HCT116 (cell line): ENCODE measurements around the gene TAF6. TPM values are rescaled to one million over a fixed set of nuclear protein-coding genes. Genes with fewer than 3 reads are reported as not detected.
A peak's percentile ranks its signal among the peaks of the same experiment; 100 is the strongest.

Experiments
- ATAC-seq: fragments of 200-7000 bp; cut with Tn5 transposase; 2 replicates; pipeline ENCODE4 v1.9.1; 2020; ENCODE audit warnings: mild to moderate bottlenecking, moderate library complexity
- BruUV-seq: library from RNA; stranded (reverse); fragments of 400-500 nt; replicated peaks from 2 replicates; lab custom pipeline; 2021; lab: Mats Ljungman, UMichigan
- CTCF ChIA-PET: fragments of 300-600 bp; sonication (Branson Sonifier 250); formaldehyde crosslinking; loops from one replicate; lab custom pipeline; 2021; ENCODE audit warnings: antibody characterized with exemption; lab: Charles Lee
- POLR2A ChIA-PET: fragments of 300-600, 350-600 bp; sonication (Branson Sonifier 250); formaldehyde crosslinking; loops from one replicate; lab custom pipeline; 2021; ENCODE audit warnings: antibody characterized with exemption; lab: Charles Lee
- RAD21 ChIA-PET, 2 experiments: fragments of 300-600 bp; sonication (Branson Sonifier 250); formaldehyde crosslinking; loops; one replicate each; lab custom pipeline; 2023; ENCODE audit warnings: low total read pairs in 2 of 2; ENCODE audit not compliant: uncharacterized antibody in 2 of 2, unreplicated experiment in 2 of 2, low non-redundant PET in 1 of 2; lab: Charles Lee
- DNase-seq: peaks from one replicate; pipeline ENCODE4 v3.0.0-alpha.2; 2010; ENCODE audit warnings: low read depth, low spot score
- H2AFZ ChIP-seq: fragments of 200-600 bp; shearing (Covaris generic), sonication (generic); 2 replicates; pipeline ENCODE4 v1.6.1; 2017; ENCODE audit warnings: low read depth, mixed run types, mixed read lengths, antibody characterized with exemption, low read length; ENCODE audit not compliant: poor library complexity, severe bottlenecking
- H3K27ac ChIP-seq: 2 replicates; pipeline ENCODE4 v1.5.1; 2012; ENCODE audit warnings: low read depth, low read length
- H3K27me3 ChIP-seq: fragments of 200-600 bp; sonication (generic); 2 replicates; pipeline ENCODE4 v1.6.1; 2016; ENCODE audit warnings: mixed run types, low read length, mixed read lengths; ENCODE audit not compliant: insufficient read depth
- H3K36me3 ChIP-seq, 2 experiments: fragments of 200-500 bp in 1 of 2; fragments of 200-600 bp in 1 of 2; sonication (Bioruptor generic) in 1 of 2; sonication (generic) in 1 of 2; 2 replicates each; pipeline versions ENCODE4 v1.5.1 to v1.6.1; 2014 to 2016; ENCODE audit warnings: low read length in 2 of 2, inconsistent platforms in 1 of 2, mixed read lengths in 1 of 2, mixed run types in 1 of 2; ENCODE audit not compliant: insufficient read depth in 2 of 2, control insufficient read depth in 1 of 2
- H3K4me1 ChIP-seq, 2 experiments: fragments of 200-600 bp in 1 of 2; sonication (generic) in 1 of 2; 2 replicates each; pipeline versions ENCODE4 v1.5.1 to v1.6.1; 2012 to 2017; ENCODE audit warnings: low read length in 2 of 2, inconsistent platforms in 1 of 2, mild to moderate bottlenecking in 1 of 2, mixed read lengths in 1 of 2, mixed run types in 1 of 2, moderate library complexity in 1 of 2; ENCODE audit not compliant: insufficient read depth in 2 of 2, control insufficient read depth in 1 of 2
- H3K4me2 ChIP-seq: fragments of 200-600 bp; sonication (generic); 2 replicates; pipeline ENCODE4 v1.6.1; 2017; ENCODE audit warnings: mixed run types, low read length, mixed read lengths
- H3K4me3 ChIP-seq, 2 experiments: fragments of 200-600 bp in 1 of 2; sonication (generic) in 1 of 2; replicated peaks in 1 of 2; 2 replicates each; pipeline ENCODE4 v1.5.1; 2011 to 2016; ENCODE audit warnings: low read length in 2 of 2, control low read depth in 1 of 2, low read depth in 1 of 2, mild to moderate bottlenecking in 1 of 2, mixed read lengths in 1 of 2, mixed run types in 1 of 2
- H3K79me2 ChIP-seq: fragments of 200-600 bp; sonication (generic); 2 replicates; pipeline ENCODE4 v1.6.1; 2017; ENCODE audit warnings: mild to moderate bottlenecking, mixed run types, low read length, moderate library complexity, mixed read lengths; ENCODE audit not compliant: insufficient read depth
- H3K9ac ChIP-seq: fragments of 200-600 bp; sonication (generic); 2 replicates; pipeline ENCODE4 v1.6.1; 2016; ENCODE audit warnings: low read length, mixed read lengths
- H3K9me2 ChIP-seq: fragments of 200-600 bp; sonication (generic), shearing (Covaris generic); 2 replicates; pipeline ENCODE4 v1.6.1; 2017; ENCODE audit warnings: mixed run types, mild to moderate bottlenecking, moderate library complexity; ENCODE audit not compliant: insufficient read depth
- H3K9me3 ChIP-seq, 2 experiments: fragments of 200-500 bp in 1 of 2; fragments of 200-600 bp in 1 of 2; sonication (Bioruptor generic) in 1 of 2; sonication (generic) in 1 of 2; 2 replicates each; pipeline ENCODE4 v1.6.1; 2014 to 2017; ENCODE audit warnings: low read length in 2 of 2, mixed read lengths in 2 of 2, inconsistent platforms in 1 of 2, low read depth in 1 of 2, mild to moderate bottlenecking in 1 of 2, mixed run types in 1 of 2, moderate library complexity in 1 of 2; ENCODE audit not compliant: control insufficient read depth in 1 of 2, insufficient read depth in 1 of 2
- H4K20me1 ChIP-seq: fragments of 200-600 bp; sonication (generic), shearing (Covaris generic); 2 replicates; pipeline ENCODE4 v1.6.1; 2017; ENCODE audit warnings: mixed run types, mild to moderate bottlenecking, moderate library complexity; ENCODE audit not compliant: insufficient read depth
- CBX3 ChIP-seq: IDR thresholded peaks from 2 replicates; pipeline ENCODE4 v1.6.1; 2012; ENCODE audit warnings: low read depth
- EZH2 ChIP-seq: fragments of 200-600 bp; sonication (generic); IDR thresholded peaks from 2 replicates; pipeline ENCODE4 v1.6.1; 2017; ENCODE audit warnings: antibody characterized with exemption, mixed run types
- FOSL1 ChIP-seq: IDR thresholded peaks from 2 replicates; pipeline ENCODE4 v1.6.1; 2012; ENCODE audit warnings: low read depth
- JUND ChIP-seq: IDR thresholded peaks from 2 replicates; pipeline ENCODE4 v1.6.1; 2012
- POLR2A ChIP-seq: IDR thresholded peaks from 2 replicates; pipeline ENCODE4 v1.7.0; 2011; ENCODE audit warnings: borderline replicate concordance; ENCODE audit not compliant: insufficient read depth, insufficient read length; ENCODE audit errors: extremely low read depth
- POLR2AphosphoS5 ChIP-seq: IDR thresholded peaks from 2 replicates; pipeline ENCODE4 v1.6.1; 2011; ENCODE audit warnings: mild to moderate bottlenecking, low read depth, low read length, moderate library complexity
- RAD21 ChIP-seq: IDR thresholded peaks from 2 replicates; pipeline ENCODE4 v1.6.1; 2012; ENCODE audit warnings: low read depth, mild to moderate bottlenecking
- SIN3A ChIP-seq: IDR thresholded peaks from 2 replicates; pipeline ENCODE4 v1.6.1; 2012; ENCODE audit warnings: low read depth
- SP1 ChIP-seq: IDR thresholded peaks from 2 replicates; pipeline ENCODE4 v1.6.1; 2012; ENCODE audit warnings: low read depth
- SRF ChIP-seq: IDR thresholded peaks from 2 replicates; pipeline ENCODE4 v1.6.1; 2012; ENCODE audit warnings: low read depth
- YY1 ChIP-seq: IDR thresholded peaks from 2 replicates; pipeline ENCODE4 v1.6.1; 2011; ENCODE audit warnings: low read length, low read depth, moderate library complexity, mild to moderate bottlenecking; ENCODE audit not compliant: insufficient replicate concordance; ENCODE audit errors: extremely low read depth
- ZFX ChIP-seq: fragments of 450-650 bp; IDR thresholded peaks from 2 replicates; pipeline ENCODE4 v1.6.1; 2017
- intact Hi-C: fragments of 100-400 bp; cut with micrococcal nuclease; formaldehyde crosslinking; loops from 2 replicates; pipeline ENCODE4 v1.10.0; 2022
- total RNA-seq: library from RNA; stranded (reverse); gene quantifications from one replicate; pipeline ENCODE4 v1.2.1, GENCODE V29; 2021; ENCODE audit not compliant: unreplicated experiment
- TF ChIP-seq, protein P1 (sequence below), 3 experiments: fragments of 200-600 bp in 1 of 3; sonication (generic) in 1 of 3; IDR thresholded peaks in 2 of 3; conservative IDR thresholded peaks in 1 of 3; 2 replicates each; pipeline ENCODE4 v1.5.1; 2012 to 2017; ENCODE audit warnings: low read depth in 2 of 3, low read length in 2 of 3, antibody characterized with exemption in 1 of 3, borderline replicate concordance in 1 of 3, control low read depth in 1 of 3, mild to moderate bottlenecking in 1 of 3, mixed read lengths in 1 of 3, mixed run types in 1 of 3, moderate library complexity in 1 of 3; ENCODE audit not compliant: insufficient read depth in 1 of 3
- TF ChIP-seq, protein P2 (sequence below): IDR thresholded peaks from 2 replicates; pipeline ENCODE4 v1.6.1; 2012

Gene TAF6
- total RNA-seq, 1 experiment from 2014 or later = 67.4 TPM

DNA sequence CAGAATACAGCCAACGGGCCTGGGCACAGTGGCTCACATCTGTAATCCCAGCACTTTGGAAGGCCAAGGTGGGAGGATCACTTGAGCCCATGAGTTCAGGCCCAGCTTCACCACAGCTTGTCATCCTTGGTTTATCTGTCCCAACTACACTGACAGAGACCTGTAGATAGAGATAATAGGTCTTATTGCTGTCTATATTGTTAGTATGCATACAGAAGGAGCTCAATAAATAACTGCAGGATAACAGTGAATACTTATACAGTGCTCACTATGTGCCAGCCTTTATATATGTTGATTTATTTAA is 1.5 kb upstream of the TAF6 start:
- peaks cover 11% of the 10 kb centered on the region for H3K79me2 ChIP-seq
- H2AFZ ChIP-seq = no peak overlapping the region
- H3K4me2 ChIP-seq = peak overlapping the region; percentile 91
- no peaks in the 10 kb centered on the region for H3K36me3 ChIP-seq
- H4K20me1 ChIP-seq = no peaks in the 10 kb centered on the region
- ChIA-PET CTCF (interaction anchor here (0.7 to 1.3 kb wide), 2 partner anchors 9 to 10 kb away, joined by 3 to 4 read pairs; no protein-coding TSS in a partner anchor), POLR2A (no interaction called here), RAD21 (no interaction called here)
- ATAC-seq (no peak), DNase-seq (no peak)
- H3K4me3 ChIP-seq = peak overlapping the region; percentile 90 to 99
- intact Hi-C loops = no loop called here
- peak overlapping the region; percentile 87; the same call in 1 of the 2 replicates for H3K9ac ChIP-seq
- H3K4me1 ChIP-seq = peaks cover 17 to 33% of the 10 kb centered on the region in 2 experiments
- no peaks in the 10 kb centered on the region for H3K9me3 ChIP-seq
- H3K27me3 ChIP-seq = no peaks in the 10 kb centered on the region
- H3K27ac ChIP-seq = peak overlapping the region; percentile 50
- no peaks in the 10 kb centered on the region for H3K9me2 ChIP-seq
- no TSS peak for BruUV-seq
- TF ChIP-seq POLR2AphosphoS5 (no peak), ZFX (no peak), YY1 (no peak), EZH2 (no peak), RAD21 (no peak), SIN3A (no peak), JUND (no peak), CBX3 (no peak), POLR2A (no peak), FOSL1 (no peak), SRF (no peak), SP1 (no peak)
- TF ChIP-seq, protein P1, sequence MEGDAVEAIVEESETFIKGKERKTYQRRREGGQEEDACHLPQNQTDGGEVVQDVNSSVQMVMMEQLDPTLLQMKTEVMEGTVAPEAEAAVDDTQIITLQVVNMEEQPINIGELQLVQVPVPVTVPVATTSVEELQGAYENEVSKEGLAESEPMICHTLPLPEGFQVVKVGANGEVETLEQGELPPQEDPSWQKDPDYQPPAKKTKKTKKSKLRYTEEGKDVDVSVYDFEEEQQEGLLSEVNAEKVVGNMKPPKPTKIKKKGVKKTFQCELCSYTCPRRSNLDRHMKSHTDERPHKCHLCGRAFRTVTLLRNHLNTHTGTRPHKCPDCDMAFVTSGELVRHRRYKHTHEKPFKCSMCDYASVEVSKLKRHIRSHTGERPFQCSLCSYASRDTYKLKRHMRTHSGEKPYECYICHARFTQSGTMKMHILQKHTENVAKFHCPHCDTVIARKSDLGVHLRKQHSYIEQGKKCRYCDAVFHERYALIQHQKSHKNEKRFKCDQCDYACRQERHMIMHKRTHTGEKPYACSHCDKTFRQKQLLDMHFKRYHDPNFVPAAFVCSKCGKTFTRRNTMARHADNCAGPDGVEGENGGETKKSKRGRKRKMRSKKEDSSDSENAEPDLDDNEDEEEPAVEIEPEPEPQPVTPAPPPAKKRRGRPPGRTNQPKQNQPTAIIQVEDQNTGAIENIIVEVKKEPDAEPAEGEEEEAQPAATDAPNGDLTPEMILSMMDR (IDR thresholded peaks at IDR 0.05 in 2 of 3, conservative IDR thresholded peaks at IDR 0.05 in 1 of 3; ENCODE audit: borderline replicate concordance in 1 of 3, insufficient read depth in 1 of 3, low read depth in 2 of 3, low read length in 2 of 3) = no peak
- TF ChIP-seq, protein P2, sequence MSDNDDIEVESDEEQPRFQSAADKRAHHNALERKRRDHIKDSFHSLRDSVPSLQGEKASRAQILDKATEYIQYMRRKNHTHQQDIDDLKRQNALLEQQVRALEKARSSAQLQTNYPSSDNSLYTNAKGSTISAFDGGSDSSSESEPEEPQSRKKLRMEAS = no peak
